Activated CD8-positive, alpha-beta T cell treated with anti-CD3 and anti-CD28 coated beads for 36 hours (primary cell): ENCODE data around the gene CCDC3. TPM values are rescaled to one million over a fixed set of nuclear protein-coding genes. Genes with fewer than 3 reads are reported as not detected.

Experiments used
- ATAC-seq: fragments of 200-7000 bp; cut with Tn5 transposase; one replicate; pipeline ENCODE4 v1.10.0; 2021; ENCODE audit warnings: mild to moderate bottlenecking, moderate library complexity
- CTCF ChIA-PET: fragments of 350-600 bp; sonication (Branson Sonifier 250); formaldehyde crosslinking; loops from one replicate; lab custom pipeline; 2021; ENCODE audit warnings: antibody characterized with exemption; lab: Charles Lee
- POLR2A ChIA-PET: fragments of 350-600 bp; sonication (Branson Sonifier 250); formaldehyde crosslinking; loops from one replicate; lab custom pipeline; 2021; ENCODE audit warnings: antibody characterized with exemption; lab: Charles Lee
- DNase-seq: peaks from one replicate; pipeline ENCODE4 v3.0.0-alpha.2; 2020
- H3K27ac Mint-ChIP-seq: one replicate; pipeline ENCODE4 v1.8.0; 2021; ENCODE audit warnings: mild to moderate bottlenecking, mixed read lengths
- H3K27me3 Mint-ChIP-seq: one replicate; pipeline ENCODE4 v1.8.0; 2021; ENCODE audit warnings: mixed read lengths
- H3K36me3 Mint-ChIP-seq: one replicate; pipeline ENCODE4 v1.8.0; 2021; ENCODE audit warnings: low read depth, mixed read lengths
- H3K4me1 Mint-ChIP-seq: one replicate; pipeline ENCODE4 v1.8.0; 2021; ENCODE audit warnings: low read depth, mixed read lengths
- H3K4me3 Mint-ChIP-seq: one replicate; pipeline ENCODE4 v1.8.0; 2021; ENCODE audit warnings: mild to moderate bottlenecking, moderate library complexity, mixed read lengths
- H3K9me3 Mint-ChIP-seq: one replicate; pipeline ENCODE4 v1.8.0; 2021; ENCODE audit warnings: mixed read lengths
- CTCF ChIP-seq: fragments of 200-600 bp; IDR thresholded peaks from one replicate; pipeline ENCODE4 v1.8.0; 2022; ENCODE audit warnings: antibody characterized with exemption, mild to moderate bottlenecking
- intact Hi-C: fragments of 100-400 bp; cut with micrococcal nuclease; formaldehyde crosslinking; loops from one replicate; pipeline ENCODE4 v1.10.0; 2022
- total RNA-seq, 2 experiments: library from RNA; stranded (reverse); gene quantifications; one replicate each; pipeline ENCODE4 v1.2.3, GENCODE V29; 2021

The CCDC3 gene
- total RNA-seq, 2 experiments from 2014 or later, result not detected

DNA sequence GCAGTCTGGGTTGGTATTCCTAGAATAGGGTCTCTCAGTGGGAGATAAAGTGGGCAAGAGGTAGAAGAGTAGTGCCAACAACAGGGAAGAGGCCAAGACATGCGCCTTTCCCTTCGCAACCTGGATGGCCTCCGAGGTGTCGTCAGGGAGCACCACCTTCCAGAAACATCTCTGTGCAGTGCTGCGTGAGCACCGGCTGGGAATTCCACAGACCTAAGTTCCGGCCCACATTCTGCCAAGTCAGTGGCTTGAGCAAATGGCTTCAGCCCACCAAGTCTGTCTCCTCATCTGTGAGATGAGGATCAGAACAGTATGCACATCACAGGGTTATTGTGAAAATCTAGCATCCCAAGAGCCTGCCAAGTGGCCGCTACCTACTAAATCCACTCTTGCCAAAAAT, 40.6 kb downstream of the CCDC3 start:
- H3K27ac Mint-ChIP-seq, result no peak overlapping the region
- intact Hi-C loops, result no loop called here
- no peak for ATAC-seq
- no peaks in the 10 kb centered on the region for H3K36me3 Mint-ChIP-seq
- CTCF ChIA-PET, result no interaction called here
- no peaks in the 10 kb centered on the region for H3K4me1 Mint-ChIP-seq
- POLR2A ChIA-PET, result interaction anchor here (0.6 kb wide), 1 partner anchor 223 kb away, joined by 3 read pairs; no protein-coding TSS in a partner anchor
- peaks cover 5% of the 10 kb centered on the region for H3K27me3 Mint-ChIP-seq
- no peak for TF ChIP-seq CTCF
- DNase-seq, result no peak
- H3K9me3 Mint-ChIP-seq, result peaks cover 2% of the 10 kb centered on the region
- no peak overlapping the region for H3K4me3 Mint-ChIP-seq

GRCh38 chr10:12960334-12960898, 41.1 kb downstream of the CCDC3 start:
- Mint-ChIP-seq H3K36me3 (no peaks in the 10 kb centered on the region), H3K9me3 (peaks cover 2% of the 10 kb centered on the region), H3K4me3 (no peak overlapping the region), H3K27ac (no peak overlapping the region), H3K27me3 (peaks cover 5% of the 10 kb centered on the region), H3K4me1 (no peaks in the 10 kb centered on the region)
- POLR2A ChIA-PET, result interaction anchor here (0.6 kb wide), 1 partner anchor 223 kb away, joined by 3 read pairs; no protein-coding TSS in a partner anchor
- CTCF ChIA-PET, result no interaction called here
- intact Hi-C loops, result no loop called here
- ATAC-seq, result no peak
- DNase-seq, result no peak
- no peak for TF ChIP-seq CTCF

GRCh38 chr10:12958546-12959110, 42.9 kb downstream of the CCDC3 start:
- no peak for TF ChIP-seq CTCF
- no peaks in the 10 kb centered on the region for H3K4me1 Mint-ChIP-seq
- no peak overlapping the region for H3K4me3 Mint-ChIP-seq
- H3K36me3 Mint-ChIP-seq, result no peaks in the 10 kb centered on the region
- DNase-seq (no peak), ATAC-seq (no peak)
- ChIA-PET POLR2A (no interaction called here), CTCF (no interaction called here)
- intact Hi-C loops, result no loop called here
- peaks cover 2% of the 10 kb centered on the region for H3K9me3 Mint-ChIP-seq
- H3K27me3 Mint-ChIP-seq, result peaks cover 2% of the 10 kb centered on the region
- no peak overlapping the region for H3K27ac Mint-ChIP-seq

DNA sequence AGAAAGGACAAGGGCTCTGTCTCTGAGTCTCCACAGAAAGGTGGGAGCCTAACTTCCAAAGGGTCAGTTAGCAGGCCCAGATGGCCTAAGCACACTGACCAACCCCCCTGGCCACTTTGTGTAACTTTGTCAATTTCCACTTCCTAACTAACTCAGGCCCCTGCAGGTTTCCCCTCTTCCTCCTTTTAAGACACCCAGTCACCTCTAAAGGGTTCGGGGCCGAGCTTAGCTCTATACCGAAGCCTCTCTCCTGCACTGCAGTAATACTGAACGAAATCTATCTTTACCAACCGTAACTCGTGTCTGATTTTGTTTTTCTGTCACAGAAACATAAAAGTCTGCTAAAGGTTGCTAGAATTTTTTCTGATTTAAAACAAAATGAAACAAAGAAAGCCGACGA, 44.4 kb downstream of the CCDC3 start:
- ChIA-PET POLR2A (no interaction called here), CTCF (no interaction called here)
- Mint-ChIP-seq H3K27ac (no peak overlapping the region), H3K27me3 (no peaks in the 10 kb centered on the region), H3K4me3 (no peak overlapping the region), H3K36me3 (no peaks in the 10 kb centered on the region), H3K9me3 (peaks cover 10% of the 10 kb centered on the region), H3K4me1 (no peaks in the 10 kb centered on the region)
- no peak for TF ChIP-seq CTCF
- ATAC-seq (no peak), DNase-seq (no peak)
- intact Hi-C loops, result no loop called here

- intact Hi-C loops, result no loop called here
- Mint-ChIP-seq H3K9me3 (peaks cover 10% of the 10 kb centered on the region), H3K36me3 (no peaks in the 10 kb centered on the region), H3K4me1 (no peaks in the 10 kb centered on the region), H3K27ac (no peak overlapping the region), H3K27me3 (peaks cover 2% of the 10 kb centered on the region), H3K4me3 (no peak overlapping the region)
- CTCF ChIA-PET, result no interaction called here
- POLR2A ChIA-PET, result no interaction called here
- no peak for TF ChIP-seq CTCF
- DNase-seq (no peak), ATAC-seq (no peak)
Observed at GRCh38 chr10:12954866-12955265, 46.6 kb downstream of the CCDC3 start.
